ENCODE measurements around the gene FCER1G. TPM values are rescaled to one million over a fixed set of nuclear protein-coding genes. Genes with fewer than 3 reads are reported as not detected.

The FCER1G gene
- total and polyA plus RNA-seq, 2 of the 8 experiments (the other 6 are each of a cell fraction or from before 2014, with no cell fraction given) = 1.6 TPM; not detected in 1

DNA sequence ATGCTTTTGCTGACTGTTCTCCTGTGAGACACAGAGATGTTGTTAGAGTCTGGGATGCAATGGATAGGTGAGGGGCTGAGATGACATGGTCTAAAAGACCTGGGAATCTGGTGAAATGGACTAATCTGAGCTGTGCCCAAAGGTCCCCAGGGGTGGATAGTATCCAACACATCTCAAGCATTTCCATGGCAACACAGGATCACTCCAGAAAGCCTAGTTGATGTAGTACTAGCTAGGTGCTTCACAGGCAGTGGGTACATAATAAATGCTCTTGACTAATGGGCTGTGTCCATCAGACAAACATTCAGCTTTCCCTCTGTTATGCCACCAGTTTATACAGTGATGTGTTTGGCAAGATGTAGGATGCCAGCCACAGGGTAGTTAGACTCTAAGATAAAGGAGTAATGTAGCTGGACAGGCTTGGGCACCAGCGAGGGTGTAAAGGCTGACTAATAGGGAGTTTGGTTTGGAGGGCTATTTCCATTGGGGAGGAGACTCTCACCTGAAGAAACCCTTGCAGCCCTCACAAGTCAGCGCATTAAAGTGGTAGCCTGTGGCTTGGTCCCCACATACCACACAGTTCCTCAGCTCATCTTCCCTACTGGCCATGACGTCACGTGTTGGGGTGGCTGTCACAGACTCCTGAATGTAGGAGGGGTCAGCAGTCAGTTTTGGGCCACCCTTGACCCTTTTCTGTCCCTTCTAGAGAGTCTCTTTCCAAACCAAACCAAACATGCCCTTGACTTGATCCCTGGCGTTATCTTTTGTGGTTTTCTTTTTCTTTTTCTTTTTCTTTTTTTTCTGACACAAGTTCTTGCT is 21.1 kb downstream of the FCER1G start:
- H2BK15ac ChIP-seq (ENCODE audit: low read length) = no peak overlapping the region
- no peak overlapping the region for H3K4me3 ChIP-seq (ENCODE audit: extremely low read depth in 1 of 4, insufficient read depth in 2 of 4, low read depth in 3 of 4, low read length in 4 of 4)
- no peak for FAIRE-seq
- H4K91ac ChIP-seq (replicated peaks; ENCODE audit: insufficient read length, low read length) = no peak overlapping the region
- no peak overlapping the region for H3K18ac ChIP-seq (ENCODE audit: extremely low read depth, low read length)
- H3K4me2 ChIP-seq (ENCODE audit: insufficient read depth in 1 of 2, low read depth in 2 of 2, low read length in 2 of 2) = no peak overlapping the region
- H4K5ac ChIP-seq (ENCODE audit: insufficient read length, low read depth, low read length) = no peak overlapping the region
- no peak for DNase-seq (ENCODE audit: low read depth in 1 of 2, low spot score in 2 of 2)
- no peaks in the 10 kb centered on the region for H3K23me2 ChIP-seq (ENCODE audit: low read depth, low read length)
- H3K9ac ChIP-seq (replicated peaks in 1 of 4; ENCODE audit: extremely low read depth in 1 of 4, low read depth in 3 of 4, low read length in 3 of 4) = no peak overlapping the region
- no peak overlapping the region for H4K8ac ChIP-seq (ENCODE audit: extremely low read depth, insufficient read depth, low read length)
- no peaks in the 10 kb centered on the region for H3K27me3 ChIP-seq (replicated peaks in 1 of 4; ENCODE audit: control insufficient read depth in 3 of 4, extremely low read depth in 1 of 4, insufficient read depth in 3 of 4, low read length in 3 of 4)
- no peaks in the 10 kb centered on the region for H4K20me1 ChIP-seq (replicated peaks in 1 of 2; ENCODE audit: control insufficient read depth in 1 of 2, insufficient read depth in 2 of 2, low read length in 2 of 2)
- no peaks in the 10 kb centered on the region for H3K9me3 ChIP-seq (ENCODE audit: insufficient read depth in 2 of 2, low read depth in 1 of 2, low read length in 1 of 2)
- WGBS, 2 experiments (ENCODE audit: extremely low coverage in 1 of 2, insufficient coverage in 1 of 2, insufficient read length in 1 of 2, insufficient replicate concordance in 2 of 2, low coverage in 1 of 2, low lambda C conversion rate in 2 of 2, missing lambda C conversion rate in 1 of 2) = 93% methylated on average over 5 of the region's 5 CpGs; no CpG with 5 or more reads in 1 of the 2 experiments
- no peak overlapping the region for H3K4ac ChIP-seq (replicated peaks; ENCODE audit: insufficient read length, low read depth, low read length)
- ChIA-PET POLR2A (ENCODE audit: partially characterized antibody) (interaction anchor here (0.6 to 1.5 kb wide), 8 partner anchors 14 to 96 kb away, joined by 3 to 5 read pairs (median 3); partner anchors contain the start of gene SDHC), CTCF (ENCODE audit: partially characterized antibody) (interaction anchor here (1.1 to 8.6 kb wide), 12 partner anchors 8 to 146 kb away, joined by 3 to 84 read pairs (median 4); partner anchors contain the start of genes ADAMTS4, PCP4L1 and TOMM40L)
- no peak overlapping the region for H2BK12ac ChIP-seq (ENCODE audit: low read depth, low read length)
- H2BK120ac ChIP-seq (replicated peaks; ENCODE audit: low read depth, low read length) = no peak overlapping the region
- no peak overlapping the region for H3K27ac ChIP-seq (ENCODE audit: low read depth, low read length)
- no peaks in the 10 kb centered on the region for H3K79me2 ChIP-seq (ENCODE audit: control insufficient read depth in 1 of 2, insufficient read depth in 2 of 2, low read length in 2 of 2)
- H3K79me1 ChIP-seq (ENCODE audit: low read depth, low read length) = no peaks in the 10 kb centered on the region
- no peak overlapping the region for H2AK5ac ChIP-seq (ENCODE audit: low read depth, low read length)
- H3K4me1 ChIP-seq (replicated peaks in 1 of 4; ENCODE audit: control insufficient read depth in 3 of 4, insufficient read depth in 4 of 4, low read length in 3 of 4) = no peaks in the 10 kb centered on the region
- H3K14ac ChIP-seq (ENCODE audit: insufficient read length) = no peak overlapping the region
- H3K56ac ChIP-seq (replicated peaks; ENCODE audit: insufficient read length, low read depth, low read length) = no peak overlapping the region
- H3K36me3 ChIP-seq (ENCODE audit: control insufficient read depth in 2 of 4, insufficient read depth in 4 of 4, low read length in 3 of 4) = no peaks in the 10 kb centered on the region
- no peak overlapping the region for H3K23ac ChIP-seq (ENCODE audit: insufficient read length)
- no peak overlapping the region for H2BK20ac ChIP-seq (ENCODE audit: low read length)
- no peak overlapping the region for H2AFZ ChIP-seq (ENCODE audit: low read length)
- no peak overlapping the region for H2BK5ac ChIP-seq (ENCODE audit: low read depth, low read length)
- TF ChIP-seq SUZ12 (IDR thresholded peaks at IDR 0.05; ENCODE audit: low read length) = no peak
- TF ChIP-seq JUND (IDR thresholded peaks at IDR 0.05; ENCODE audit: low read length) = no peak
- no peak for TF ChIP-seq SRF (IDR thresholded peaks at IDR 0.05; ENCODE audit: low read depth, low read length)
- TF ChIP-seq, protein P1, sequence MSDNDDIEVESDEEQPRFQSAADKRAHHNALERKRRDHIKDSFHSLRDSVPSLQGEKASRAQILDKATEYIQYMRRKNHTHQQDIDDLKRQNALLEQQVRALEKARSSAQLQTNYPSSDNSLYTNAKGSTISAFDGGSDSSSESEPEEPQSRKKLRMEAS (IDR thresholded peaks at IDR 0.05) = no peak
- no peak for TF ChIP-seq ATF2 (IDR thresholded peaks at IDR 0.05; ENCODE audit: low read length)
- TF ChIP-seq JUN (IDR thresholded peaks at IDR 0.05; ENCODE audit: low read depth, low read length) = no peak
- no peak for TF ChIP-seq BRCA1 (IDR thresholded peaks at IDR 0.05; ENCODE audit: low read depth, low read length)
- TF ChIP-seq TCF12 (IDR thresholded peaks at IDR 0.05; ENCODE audit: low read depth, low read length) = no peak
- TF ChIP-seq KDM4A (IDR thresholded peaks at IDR 0.05; ENCODE audit: low read depth, low read length, severe bottlenecking) = no peak
- TF ChIP-seq GTF2F1 (IDR thresholded peaks at IDR 0.05; ENCODE audit: borderline replicate concordance, low read depth, low read length) = no peak
- TF ChIP-seq CREB1 (IDR thresholded peaks at IDR 0.05) = no peak
